IPS DF 6.9 (cell line): ENCODE results near the gene TMEM229B.

Source experiments
- DNase-seq: peaks from one replicate; pipeline ENCODE4 v3.0.0-alpha.2; 2013; ENCODE audit warnings: low read depth, low spot score
- H3K27ac ChIP-seq: one replicate; pipeline ENCODE4 v1.5.1; 2013; ENCODE audit warnings: low read length, control low read depth
- H3K27me3 ChIP-seq: 2 replicates; pipeline ENCODE4 v1.6.1; 2013; ENCODE audit warnings: mild to moderate bottlenecking, low read length; ENCODE audit not compliant: control insufficient read depth, insufficient read depth
- H3K36me3 ChIP-seq: 2 replicates; pipeline ENCODE4 v1.6.1; 2013; ENCODE audit warnings: low read length; ENCODE audit not compliant: control insufficient read depth, insufficient read depth
- H3K4me1 ChIP-seq: 2 replicates; pipeline ENCODE4 v1.6.1; 2013; ENCODE audit warnings: low read length; ENCODE audit not compliant: control insufficient read depth, insufficient read depth
- H3K4me3 ChIP-seq: 2 replicates; pipeline ENCODE4 v1.5.1; 2013; ENCODE audit warnings: mild to moderate bottlenecking, low read length
- H3K9me3 ChIP-seq: 2 replicates; pipeline ENCODE4 v1.6.1; 2013; ENCODE audit warnings: low read length, inconsistent platforms; ENCODE audit not compliant: control insufficient read depth, insufficient read depth
- WGBS: extraction: QIAGEN DNeasy Blood & Tissue Kit; methylation state at CpG from one replicate; pipeline ENCODE4 v1.1.7; 2013; ENCODE audit warnings: mixed read lengths, missing lambda C conversion rate; ENCODE audit not compliant: insufficient read length, insufficient coverage; 5-methylcytosine and 5-hydroxymethylcytosine counted together

TMEM229B gene

GRCh38 chr14:67473290-67474082, 15.0 kb downstream of the TMEM229B start:
- H3K9me3 ChIP-seq = no peaks in the 10 kb centered on the region
- no peaks in the 10 kb centered on the region for H3K36me3 ChIP-seq
- H3K27ac ChIP-seq = no peak overlapping the region
- no peak overlapping the region for H3K4me3 ChIP-seq
- H3K4me1 ChIP-seq = no peaks in the 10 kb centered on the region
- no peaks in the 10 kb centered on the region for H3K27me3 ChIP-seq
- no CpG with 5 or more reads among the region's 52 CpGs for WGBS
- no peak for DNase-seq

DNA sequence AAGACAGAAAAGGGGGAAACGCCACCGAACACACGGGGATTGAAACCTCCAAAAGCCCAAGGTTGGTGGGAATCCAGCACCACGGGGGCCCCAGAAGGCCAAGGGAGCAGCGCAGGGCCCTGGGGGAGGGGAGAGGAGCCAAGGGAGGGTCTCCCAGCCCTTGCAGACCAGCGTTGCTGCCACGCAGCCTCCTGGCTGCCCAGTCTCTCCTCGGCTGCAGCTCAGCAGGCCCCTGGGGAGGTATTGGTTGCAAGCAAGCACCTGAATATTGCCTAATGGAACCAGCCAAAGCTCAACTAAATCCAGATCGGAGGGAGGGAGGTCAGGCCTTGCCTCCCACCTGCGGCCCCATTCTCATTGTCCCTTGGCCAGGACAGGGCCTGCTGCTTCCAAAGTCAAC, 15.8 kb downstream of the TMEM229B start:
- no peaks in the 10 kb centered on the region for H3K4me1 ChIP-seq
- H3K4me3 ChIP-seq = no peak overlapping the region
- H3K9me3 ChIP-seq = no peaks in the 10 kb centered on the region
- DNase-seq = no peak
- H3K27ac ChIP-seq = no peak overlapping the region
- WGBS = no CpG with 5 or more reads among the region's 10 CpGs
- H3K36me3 ChIP-seq = no peaks in the 10 kb centered on the region
- no peaks in the 10 kb centered on the region for H3K27me3 ChIP-seq

GRCh38 chr14:67469954-67470353, 18.6 kb downstream of the TMEM229B start:
- Histone ChIP-seq H3K4me3 (no peak overlapping the region), H3K27ac (no peak overlapping the region), H3K4me1 (no peaks in the 10 kb centered on the region), H3K36me3 (no peaks in the 10 kb centered on the region), H3K27me3 (no peaks in the 10 kb centered on the region), H3K9me3 (no peaks in the 10 kb centered on the region)
- DNase-seq = no peak
- no CpG with 5 or more reads among the region's 3 CpGs for WGBS

GRCh38 chr14:67468378-67468730, 20.2 kb downstream of the TMEM229B start:
- no peaks in the 10 kb centered on the region for H3K36me3 ChIP-seq
- H3K9me3 ChIP-seq = no peaks in the 10 kb centered on the region
- no peak for DNase-seq
- H3K4me3 ChIP-seq = no peak overlapping the region
- H3K27ac ChIP-seq = no peak overlapping the region
- 0 out of 2 replicates have a peak, but pooled peaks cover 2% of the 10 kb centered on the region for H3K4me1 ChIP-seq
- H3K27me3 ChIP-seq = no peaks in the 10 kb centered on the region
- WGBS = no CpG with 5 or more reads among the region's 6 CpGs

GRCh38 chr14:67467134-67467533, 21.4 kb downstream of the TMEM229B start:
- Histone ChIP-seq H3K4me3 (no peak overlapping the region), H3K4me1 (0 out of 2 replicates have a peak, but pooled peaks cover 2% of the 10 kb centered on the region), H3K36me3 (no peaks in the 10 kb centered on the region), H3K27me3 (no peaks in the 10 kb centered on the region), H3K9me3 (no peaks in the 10 kb centered on the region), H3K27ac (no peak overlapping the region)
- no CpG with 5 or more reads among the region's 1 CpG for WGBS
- no peak for DNase-seq

- Histone ChIP-seq H3K4me1 (0 out of 2 replicates have a peak, but pooled peaks cover 2% of the 10 kb centered on the region), H3K9me3 (no peaks in the 10 kb centered on the region), H3K27ac (no peak overlapping the region), H3K27me3 (no peaks in the 10 kb centered on the region), H3K4me3 (no peak overlapping the region), H3K36me3 (no peaks in the 10 kb centered on the region)
- no peak for DNase-seq
- WGBS = no CpG with 5 or more reads among the region's 8 CpGs
Observed at GRCh38 chr14:67464879-67465278, 23.6 kb downstream of the TMEM229B start.

- no CpG with 5 or more reads among the region's 6 CpGs for WGBS
- H3K27ac ChIP-seq = no peak overlapping the region
- no peaks in the 10 kb centered on the region for H3K27me3 ChIP-seq
- 0 out of 2 replicates have a peak, but pooled peaks cover 2% of the 10 kb centered on the region for H3K4me1 ChIP-seq
- H3K4me3 ChIP-seq = no peak overlapping the region
- no peaks in the 10 kb centered on the region for H3K9me3 ChIP-seq
- H3K36me3 ChIP-seq = no peaks in the 10 kb centered on the region
- no peak for DNase-seq
Observed at GRCh38 chr14:67464377-67464776, 24.1 kb downstream of the TMEM229B start.

DNA sequence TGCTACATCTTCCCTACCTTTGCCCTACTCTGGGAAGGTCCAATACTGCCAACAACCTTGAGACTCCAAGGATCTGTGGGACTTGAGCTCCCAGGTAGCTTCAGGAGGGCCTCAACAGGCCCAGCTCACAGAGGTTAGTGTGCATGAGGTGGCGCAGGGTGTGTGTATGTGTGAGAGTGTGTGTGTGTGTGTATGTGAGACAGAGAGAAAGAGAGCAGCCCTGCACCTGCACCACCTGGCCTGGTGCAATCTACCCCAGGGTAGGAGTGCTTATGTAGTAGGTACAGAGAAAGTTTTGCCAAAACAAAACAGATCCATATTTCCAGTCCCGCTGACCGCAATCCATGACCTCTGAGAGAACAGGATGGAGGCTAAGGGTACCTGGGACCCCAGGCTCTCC, 24.6 kb downstream of the TMEM229B start:
- 0 out of 2 replicates have a peak, but pooled peaks cover 2% of the 10 kb centered on the region for H3K4me1 ChIP-seq
- WGBS = no CpG with 5 or more reads among the region's 3 CpGs
- no peak overlapping the region for H3K27ac ChIP-seq

GRCh38 chr14:67461996-67462395, 26.5 kb downstream of the TMEM229B start:
- H3K4me1 ChIP-seq = peaks cover 2% of the 10 kb centered on the region; the same call in 1 of the 2 replicates
- no CpG with 5 or more reads among the region's 1 CpG for WGBS

More for the DNA sequence above, 24.6 kb downstream of the TMEM229B start:
- Histone ChIP-seq H3K36me3 (no peaks in the 10 kb centered on the region), H3K27me3 (no peaks in the 10 kb centered on the region), H3K4me3 (no peak overlapping the region), H3K9me3 (no peaks in the 10 kb centered on the region)
- no peak for DNase-seq

GRCh38 chr14:67461341-67461985, 27.1 kb downstream of the TMEM229B start:
- no peak overlapping the region for H3K27ac ChIP-seq
- no peaks in the 10 kb centered on the region for H3K27me3 ChIP-seq
- DNase-seq = no peak

More at GRCh38 chr14:67461996-67462395, 26.5 kb downstream of the TMEM229B start:
- Histone ChIP-seq H3K4me3 (no peak overlapping the region), H3K36me3 (no peaks in the 10 kb centered on the region), H3K27me3 (no peaks in the 10 kb centered on the region), H3K9me3 (no peaks in the 10 kb centered on the region), H3K27ac (no peak overlapping the region)
- DNase-seq = no peak

More at GRCh38 chr14:67461341-67461985, 27.1 kb downstream of the TMEM229B start:
- no peaks in the 10 kb centered on the region for H3K36me3 ChIP-seq
- WGBS = no CpG with 5 or more reads among the region's 3 CpGs
- H3K4me1 ChIP-seq = peaks cover 2% of the 10 kb centered on the region; the same call in 1 of the 2 replicates
- H3K4me3 ChIP-seq = no peak overlapping the region
- H3K9me3 ChIP-seq = no peaks in the 10 kb centered on the region
